ENCODE data around the gene RAVER1. TPM values are rescaled to one million over a fixed set of nuclear protein-coding genes. Genes with fewer than 3 reads are reported as not detected.

RAVER1 gene
- total and polyA plus RNA-seq, 2 donors (not counting 3 experiments of a cell fraction or from before 2014, with no cell fraction given): 5.2 to 47.6 TPM

- H3K4me3 ChIP-seq (replicated peaks in 1 of 3; ENCODE audit: insufficient read depth in 1 of 3, low read depth in 1 of 3, low read length in 3 of 3): peak overlapping the region; percentile 8 to 71 (median 31)
- no peaks in the 10 kb centered on the region for H3K9me3 ChIP-seq (replicated peaks; ENCODE audit: control insufficient read depth, insufficient read depth, low read length)
- H3K27ac ChIP-seq (ENCODE audit: insufficient read depth, low read depth, low read length): no peak overlapping the region
- peak overlapping the region; percentile 67 for H2AFZ ChIP-seq (ENCODE audit: low read depth, low read length)
- H3K4me2 ChIP-seq (ENCODE audit: insufficient read depth, low read length): peak overlapping the region; percentile 64
- no peaks in the 10 kb centered on the region for H3K9me1 ChIP-seq (replicated peaks; ENCODE audit: control insufficient read depth, extremely low read depth, insufficient read depth, low read length)
- TF ChIP-seq CTCF (IDR thresholded peaks at IDR 0.05; ENCODE audit: extremely low read depth in 1 of 2, insufficient read depth in 1 of 2, low read depth in 1 of 2, low read length in 2 of 2) (peak in 1 of 2 donors; percentile 10), GATA2 (IDR thresholded peaks at IDR 0.05; ENCODE audit: insufficient read depth, insufficient read length, low read depth, low read length) (no peak), JUN (IDR thresholded peaks at IDR 0.05; ENCODE audit: borderline replicate concordance, insufficient read depth, insufficient read length, low read depth) (no peak), FOS (IDR thresholded peaks at IDR 0.05; ENCODE audit: borderline replicate concordance, insufficient read depth, low read length) (no peak), POLR2AphosphoS5 (IDR thresholded peaks at IDR 0.05; ENCODE audit: insufficient read depth, low read depth, low read length) (peak; percentile 80), POLR2A (IDR thresholded peaks at IDR 0.05; ENCODE audit: low read depth, low read length) (peak; percentile 63), MAX (IDR thresholded peaks at IDR 0.05; ENCODE audit: insufficient read depth, insufficient read length) (no peak), EZH2 (IDR thresholded peaks at IDR 0.05; ENCODE audit: borderline replicate concordance, low read depth, low read length, severe bottlenecking) (no peak), MYC (IDR thresholded peaks at IDR 0.05; ENCODE audit: low read depth, low read length) (peak; percentile 24)
- POLR2A ChIA-PET: interaction anchor here (0.8 to 2.2 kb wide), 3 partner anchors 12 to 63 kb away, joined by 3 to 13 read pairs (median 4); partner anchors contain the start of genes ICAM1 and TYK2
- no peaks in the 10 kb centered on the region for H4K20me1 ChIP-seq (replicated peaks; ENCODE audit: control insufficient read depth, extremely low read depth, insufficient read depth, low read length)
- dilution Hi-C loops (cut with MboI; ENCODE audit: extremely low pct_ligation_motif_present, low sequenced_read_pairs): no loop called here
- intact Hi-C loops (cut with micrococcal nuclease): loop anchor here (1.0 to 5.0 kb wide), 3 partner anchors 44 to 82 kb away; partner anchors contain the start of genes MRPL4 and TYK2
- peaks cover under 1 to 2% of the 10 kb centered on the region in 2 experiments for H3K36me3 ChIP-seq (ENCODE audit: control insufficient read depth in 2 of 2, extremely low read depth in 1 of 2, insufficient read depth in 2 of 2, low read length in 2 of 2)
- H3K4me1 ChIP-seq (ENCODE audit: control insufficient read depth, extremely low read depth, insufficient read depth, low read length): peaks cover 16% of the 10 kb centered on the region
- CTCF ChIA-PET: interaction anchor here (0.7 to 3.5 kb wide), 12 partner anchors 10 to 75 kb away, joined by 3 to 23 read pairs (median 6); partner anchors contain the start of genes CDC37, ICAM1 and TYK2
- H3K9ac ChIP-seq (replicated peaks; ENCODE audit: extremely low read depth, insufficient read depth, low read length): no peak overlapping the region
- FAIRE-seq (peak; percentile 99), DNase-seq (ENCODE audit: low read depth, low spot score) (peak; percentile 98)
- no peaks in the 10 kb centered on the region for H3K27me3 ChIP-seq (ENCODE audit: control insufficient read depth in 2 of 2, insufficient read depth in 2 of 2, low read length in 2 of 2)
- BruUV-seq (replicated peaks): no TSS peak
- H3K79me2 ChIP-seq (ENCODE audit: control insufficient read depth, insufficient read depth, low read length): peaks cover 23% of the 10 kb centered on the region
Observed at GRCh38 chr19:10334588-10335351, 1.4 kb upstream of the RAVER1 start.

Data from endothelial cell of umbilical vein (primary cell).